Stimulated activated CD4-positive, alpha-beta T cell treated with anti-CD3 and anti-CD28 coated beads, Interleukin-15, amount 100 ng/mL, for 1 hour (primary cell): ENCODE data around the gene HEMGN.
A peak's percentile ranks its signal among the peaks of the same experiment; 100 is the strongest.
"Not testable (repeated sequence)": the region's sequence is repeated elsewhere in the genome, so short reads cannot be mapped to it uniquely, and the experiment has no call there.

ENCODE experiments used
- DNase-seq, 2 donors: peaks; one replicate each; pipeline ENCODE4 v3.0.0-alpha.2; 2020; ENCODE audit warnings: low read depth in 1 of 2, low spot score in 1 of 2

HEMGN gene

DNA sequence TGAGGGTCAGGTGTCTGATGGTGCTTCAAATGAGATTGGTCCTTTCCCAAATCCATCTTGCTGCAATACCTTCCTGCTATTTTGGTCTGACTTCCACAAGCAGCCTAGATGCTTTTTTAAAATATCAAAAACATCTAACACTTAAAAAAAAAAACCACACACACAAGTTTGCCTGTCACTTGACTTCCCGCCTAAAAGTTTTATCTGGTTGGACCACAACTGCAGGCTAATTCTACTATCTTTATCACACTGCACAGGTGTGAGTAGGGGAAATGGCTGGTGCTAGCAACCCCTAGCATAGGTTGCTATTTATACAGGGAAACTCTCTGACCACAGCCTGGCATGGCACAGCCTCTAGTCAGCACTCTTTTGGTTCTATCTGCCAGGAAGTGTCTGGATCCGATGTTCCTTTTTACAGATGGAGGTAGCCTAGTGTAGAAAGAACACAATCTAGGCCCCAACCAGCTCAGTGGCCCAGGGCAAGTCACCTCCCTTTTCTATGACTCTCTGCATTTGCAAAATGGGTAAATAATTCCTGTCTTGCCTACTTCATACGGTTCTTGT lies at the start of gene HEMGN:
TSS of gene HEMGN (minus strand) at position 92 of the 564 bp plus-strand sequence. CDS start at position 56, 36 bp downstream.
- no peak for DNase-seq

- no peak for DNase-seq
These were observed 49.5 kb upstream of the HEMGN start for GRCh38 chr9:97987487-97987886.

- DNase-seq: peak in 1 of 2 donors; percentile 17
These were observed 47.3 kb upstream of the HEMGN start for GRCh38 chr9:97985058-97985861.

DNA sequence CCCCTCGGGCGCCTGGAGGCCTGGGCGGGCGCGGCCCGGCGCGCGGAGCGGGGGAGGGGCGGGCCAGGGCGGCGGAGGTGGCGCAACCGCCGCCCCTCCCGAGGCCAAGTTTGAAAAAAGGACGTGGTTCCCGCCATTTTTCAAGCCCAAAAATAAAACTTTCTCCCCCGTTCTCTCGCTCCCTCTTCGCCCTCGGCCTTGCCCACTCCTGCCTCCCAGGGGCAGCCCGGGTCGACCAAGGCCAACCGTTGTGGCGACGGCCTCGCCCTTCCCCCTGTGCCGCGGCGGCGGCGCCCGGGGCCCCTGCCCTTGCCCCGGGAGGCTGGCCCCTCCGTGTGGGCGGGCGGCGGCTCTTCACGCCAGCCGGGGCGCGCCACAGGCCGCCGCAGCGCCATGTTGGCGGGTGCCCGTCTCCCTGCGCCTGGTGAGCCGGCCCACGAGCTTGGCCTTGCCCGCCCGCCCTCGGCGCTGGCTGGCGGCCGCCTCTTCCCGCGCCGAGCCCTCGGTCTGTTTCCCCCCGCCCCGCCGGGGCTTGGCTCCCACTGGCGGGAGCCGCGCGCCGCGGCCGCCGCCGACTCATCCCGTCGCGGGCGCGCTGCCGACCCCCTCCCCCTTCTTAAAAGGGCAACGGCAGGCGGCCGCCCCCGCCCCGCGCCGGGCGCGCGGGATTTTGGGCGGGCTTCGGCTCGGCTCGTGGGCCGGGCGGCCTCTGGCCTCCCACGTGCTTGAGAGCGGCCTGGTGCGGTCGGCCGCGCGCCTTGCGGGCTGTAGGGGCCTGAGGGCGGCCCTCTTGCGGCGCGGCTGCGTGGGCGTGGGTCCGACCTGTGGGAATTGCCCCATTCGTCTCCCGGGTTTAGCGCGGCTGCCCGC lies 46.5 kb upstream of the HEMGN start:
- peak; percentile 64 to 80 for DNase-seq

DNA sequence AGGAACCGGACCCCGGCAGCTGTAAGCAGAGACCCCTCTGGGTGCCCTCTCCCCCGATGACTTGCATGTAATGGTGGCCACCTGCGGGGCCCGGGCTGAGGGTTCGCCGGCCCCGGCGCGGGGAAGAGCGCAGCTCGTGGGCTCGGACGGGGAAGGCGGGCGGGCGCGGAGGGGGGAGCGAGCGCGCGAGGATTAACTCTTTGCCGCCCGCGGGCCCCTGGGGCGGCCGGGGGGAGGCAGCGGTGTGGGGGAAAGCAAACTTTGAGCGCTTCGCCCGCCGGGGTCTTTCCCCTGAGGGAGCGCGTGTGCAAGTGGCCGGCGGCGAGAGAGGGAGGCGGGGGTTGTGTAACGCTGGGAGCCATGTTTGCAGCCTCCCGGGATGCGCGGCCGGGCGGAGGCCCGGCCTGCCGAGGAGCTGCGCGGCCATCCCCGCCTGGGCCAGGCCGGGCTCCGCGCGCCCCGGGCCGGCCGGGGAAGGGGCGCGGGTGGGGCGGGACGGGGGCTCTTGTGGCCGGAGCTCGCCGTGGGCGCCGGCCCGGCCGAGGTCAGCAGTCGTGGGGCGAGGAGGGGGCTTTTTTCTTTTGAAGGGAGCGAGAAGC lies 45.7 kb upstream of the HEMGN start:
- DNase-seq: peak; percentile 43 to 59

- peak; percentile 89 to 97 for DNase-seq
These were observed 45.0 kb upstream of the HEMGN start, which contains the start of gene ANP32B for GRCh38 chr9:97982683-97983588. Gene ANP32B, plus strand, starts transcription at chr9:97983341. Its CDS starts 215 bp downstream, at chr9:97983556.

GRCh38 chr9:97981846-97982682 lies 44.1 kb upstream of the HEMGN start:
- no peak for DNase-seq

GRCh38 chr9:97980918-97981845 lies 43.2 kb upstream of the HEMGN start:
- no peak for DNase-seq

DNA sequence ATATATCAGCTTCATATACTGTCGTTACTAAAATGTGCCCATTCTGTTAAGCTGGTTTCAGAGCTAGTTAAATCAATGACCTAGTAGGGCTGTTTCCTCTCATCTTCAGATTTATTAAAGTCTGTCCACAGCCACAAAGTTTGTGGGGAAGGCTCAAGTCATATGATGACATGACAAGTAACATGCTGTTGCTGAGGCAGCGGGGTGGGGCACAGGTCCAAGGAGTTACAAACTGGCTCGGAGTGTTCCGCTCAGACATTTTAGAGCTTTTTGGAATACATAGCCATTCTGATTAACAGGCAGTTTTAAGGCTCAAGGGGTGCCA lies 42.5 kb upstream of the HEMGN start:
- no peak for DNase-seq

GRCh38 chr9:97979788-97980478 lies 42.0 kb upstream of the HEMGN start:
- no peak for DNase-seq

GRCh38 chr9:97978371-97979130 lies 40.6 kb upstream of the HEMGN start:
- DNase-seq: no peak

DNA sequence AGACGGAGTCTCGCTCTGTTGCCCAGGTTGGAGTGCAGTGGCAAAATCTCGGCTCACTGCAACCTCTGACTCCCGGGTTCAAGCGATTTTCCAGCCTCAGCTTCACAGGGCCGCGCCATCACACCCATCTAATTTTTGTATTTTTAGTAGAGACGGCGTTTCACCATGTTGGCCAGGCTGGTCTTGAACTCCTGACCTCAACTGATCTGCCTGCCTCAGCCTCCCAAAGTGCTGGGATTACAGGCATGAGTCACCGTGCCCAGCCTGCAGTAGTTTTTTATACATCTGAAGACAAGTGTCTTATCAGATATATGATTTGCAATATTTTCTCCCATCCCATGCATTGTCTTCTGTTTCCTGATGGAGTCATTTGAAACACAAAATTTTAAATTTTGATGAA lies 38.7 kb upstream of the HEMGN start:
- DNase-seq: not testable (repeated sequence)

DNA sequence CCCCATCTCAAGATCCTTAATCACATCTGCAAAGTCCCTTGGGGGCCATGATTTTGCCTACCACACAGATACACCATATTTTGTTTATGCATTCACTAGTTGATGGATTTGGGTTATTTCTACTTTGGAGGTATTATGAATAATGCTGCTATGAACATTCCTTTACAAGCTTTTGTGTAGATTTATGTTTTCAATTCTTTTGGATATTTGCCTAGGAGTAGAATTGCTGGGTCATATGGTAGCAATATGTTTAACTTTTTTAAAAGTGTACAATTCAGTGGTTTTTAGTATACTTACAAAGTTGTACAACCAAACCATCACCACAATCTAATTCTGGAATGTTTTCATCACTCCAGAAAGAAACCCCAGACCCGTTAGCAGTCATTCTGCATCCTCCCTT lies 37.4 kb upstream of the HEMGN start:
- DNase-seq: no peak

- no peak for DNase-seq
These were observed 34.8 kb upstream of the HEMGN start for GRCh38 chr9:97972753-97973152.

GRCh38 chr9:97970165-97970564 lies 32.2 kb upstream of the HEMGN start:
- no peak for DNase-seq

DNA sequence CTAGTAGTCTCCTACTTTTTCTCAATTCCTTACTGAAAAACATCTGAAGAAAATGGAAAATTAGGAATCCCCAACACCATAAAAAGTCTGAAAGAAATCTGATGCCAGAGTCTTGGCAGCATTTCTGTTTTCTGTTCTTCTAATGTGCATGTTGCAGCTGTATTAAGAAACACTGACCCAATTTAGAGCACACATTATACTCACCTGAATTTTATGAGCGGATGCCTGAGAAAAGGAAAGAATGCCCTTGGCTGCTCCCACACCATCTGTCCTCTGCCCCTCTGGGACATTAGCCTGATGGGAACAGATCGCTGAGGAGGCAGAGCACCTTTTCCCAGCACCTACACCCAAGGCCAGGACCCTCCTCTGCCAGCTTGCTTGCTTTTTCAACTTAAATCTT lies 31.0 kb upstream of the HEMGN start:
- DNase-seq: no peak

GRCh38 chr9:97966493-97966892 lies 28.5 kb upstream of the HEMGN start:
- DNase-seq: no peak
